SU-DHL-6 (cell line): ENCODE measurements around the gene ZNF776.

Experiments used
- H2AFZ ChIP-seq: fragments of 200-600 bp; sonication (generic); 2 replicates; pipeline ENCODE4 v1.6.1; 2014; ENCODE audit warnings: low read depth, mild to moderate bottlenecking, moderate library complexity, mixed read lengths, antibody characterized with exemption, low read length; ENCODE audit not compliant: severe bottlenecking
- H3F3A ChIP-seq: fragments of 200-600 bp; shearing (Covaris generic); 2 replicates; pipeline ENCODE4 v1.6.0; 2016; ENCODE audit warnings: antibody characterized with exemption, mild to moderate bottlenecking; ENCODE audit not compliant: insufficient read depth
- H3K27ac ChIP-seq: fragments of 200-600 bp; sonication (generic); 2 replicates; pipeline ENCODE4 v1.5.1; 2016; ENCODE audit warnings: low read depth, mild to moderate bottlenecking, low read length, moderate library complexity, mixed read lengths
- H3K27me3 ChIP-seq: fragments of 200-600 bp; sonication (generic), shearing (Covaris generic); 2 replicates; pipeline ENCODE4 v1.6.0; 2014; ENCODE audit warnings: mild to moderate bottlenecking, low read length
- H3K36me3 ChIP-seq: fragments of 200-600 bp; sonication (generic); 2 replicates; pipeline ENCODE4 v1.6.1; 2014; ENCODE audit warnings: mild to moderate bottlenecking, low read length, mixed read lengths
- H3K4me2 ChIP-seq: fragments of 300-600, 200-600 bp; shearing (Covaris generic), sonication (generic); 2 replicates; pipeline ENCODE4 v1.6.0; 2014; ENCODE audit warnings: low read length, low read depth, mild to moderate bottlenecking; ENCODE audit not compliant: poor library complexity, severe bottlenecking
- H3K4me3 ChIP-seq: fragments of 200-600 bp; sonication (generic); 2 replicates; pipeline ENCODE4 v1.5.1; 2014; ENCODE audit warnings: antibody characterized with exemption, low read length, mild to moderate bottlenecking, mixed read lengths; ENCODE audit not compliant: insufficient read depth, poor library complexity, severe bottlenecking
- H3K79me2 ChIP-seq: fragments of 200-600 bp; sonication (generic); 2 replicates; pipeline ENCODE4 v1.6.1; 2014; ENCODE audit warnings: mild to moderate bottlenecking, low read length, moderate library complexity; ENCODE audit not compliant: insufficient read depth
- H3K9ac ChIP-seq: fragments of 200-600 bp; sonication (generic); 2 replicates; pipeline ENCODE4 v1.7.0; 2014; ENCODE audit warnings: mild to moderate bottlenecking, low read length
- H3K9me2 ChIP-seq: fragments of 200-600 bp; sonication (generic); replicated peaks from 2 replicates; pipeline ENCODE4 v1.6.1; 2014; ENCODE audit warnings: low read length; ENCODE audit not compliant: insufficient read depth
- H3K9me3 ChIP-seq: fragments of 200-600 bp; sonication (generic); 2 replicates; pipeline ENCODE4 v1.6.1; 2014; ENCODE audit warnings: low read length, mixed read lengths; ENCODE audit not compliant: insufficient read depth
- H4K20me1 ChIP-seq: fragments of 200-600 bp; sonication (generic); 2 replicates; pipeline ENCODE4 v1.6.1; 2014; ENCODE audit warnings: low read depth, mild to moderate bottlenecking, antibody characterized with exemption, low read length, moderate library complexity, mixed read lengths
- CTCF ChIP-seq: fragments of 200-600 bp; sonication (generic); IDR thresholded peaks from one replicate; pipeline ENCODE4 v1.5.1; 2017; ENCODE audit warnings: antibody characterized with exemption, mild to moderate bottlenecking, low read length, moderate library complexity; ENCODE audit not compliant: insufficient read depth, poor library complexity, severe bottlenecking
- EZH2phosphoT487 ChIP-seq: fragments of 200-600 bp; sonication (generic), shearing (Covaris generic); conservative IDR thresholded peaks from 2 replicates; pipeline ENCODE4 v1.6.1; 2018; ENCODE audit warnings: mild to moderate bottlenecking, antibody characterized with exemption, low read length, moderate library complexity, mixed read lengths

ZNF776 gene

GRCh38 chr19:57786286-57786685 is 39.7 kb downstream of the ZNF776 start:
- H3K4me2 ChIP-seq, result no peak overlapping the region
- H3K27ac ChIP-seq, result no peak overlapping the region
- no peaks in the 10 kb centered on the region for H3K9me2 ChIP-seq
- H3K9ac ChIP-seq, result no peak overlapping the region
- H3K9me3 ChIP-seq, result no peaks in the 10 kb centered on the region
- TF ChIP-seq CTCF (no peak), EZH2phosphoT487 (no peak)
- no peaks in the 10 kb centered on the region for H3K27me3 ChIP-seq
- no peaks in the 10 kb centered on the region for H4K20me1 ChIP-seq
- peaks cover 46% of the 10 kb centered on the region for H3K79me2 ChIP-seq
- no peaks in the 10 kb centered on the region for H3F3A ChIP-seq
- no peak overlapping the region for H2AFZ ChIP-seq
- no peaks in the 10 kb centered on the region for H3K36me3 ChIP-seq
- H3K4me3 ChIP-seq, result no peak overlapping the region

GRCh38 chr19:57786906-57787305 is 40.3 kb downstream of the ZNF776 start:
- Histone ChIP-seq H3K79me2 (peaks cover 40% of the 10 kb centered on the region), H3K27me3 (no peaks in the 10 kb centered on the region), H3K9me2 (no peaks in the 10 kb centered on the region), H3K36me3 (no peaks in the 10 kb centered on the region), H3F3A (no peaks in the 10 kb centered on the region), H3K9me3 (no peaks in the 10 kb centered on the region), H3K27ac (no peak overlapping the region), H4K20me1 (no peaks in the 10 kb centered on the region), H3K9ac (no peak overlapping the region), H2AFZ (no peak overlapping the region), H3K4me2 (no peak overlapping the region), H3K4me3 (no peak overlapping the region)
- TF ChIP-seq CTCF, result no peak
- TF ChIP-seq EZH2phosphoT487, result no peak

- H3K79me2 ChIP-seq, result peaks cover 35% of the 10 kb centered on the region
These were observed 41.6 kb downstream of the ZNF776 start for GRCh38 chr19:57788114-57788692.

More at GRCh38 chr19:57788114-57788692, 41.6 kb downstream of the ZNF776 start:
- TF ChIP-seq EZH2phosphoT487 (no peak), CTCF (no peak)
- no peak overlapping the region for H3K4me2 ChIP-seq
- H3F3A ChIP-seq, result no peaks in the 10 kb centered on the region
- H3K9ac ChIP-seq, result no peak overlapping the region
- H3K9me2 ChIP-seq, result no peaks in the 10 kb centered on the region
- no peaks in the 10 kb centered on the region for H3K36me3 ChIP-seq
- H4K20me1 ChIP-seq, result no peaks in the 10 kb centered on the region
- H3K27ac ChIP-seq, result no peak overlapping the region
- H3K4me3 ChIP-seq, result no peak overlapping the region
- no peaks in the 10 kb centered on the region for H3K9me3 ChIP-seq
- H2AFZ ChIP-seq, result no peak overlapping the region
- no peaks in the 10 kb centered on the region for H3K27me3 ChIP-seq
